NOMO-1 treated with DMSO at 0.1 percent for 48 hours (cell line): ENCODE data around the gene ASB2.

Experiments used
- DNase-seq: peaks from one replicate; lab custom pipeline; 2025; ENCODE audit not compliant: unreplicated experiment; lab: John Stamatoyannopoulos, UW

The ASB2 gene

DNA sequence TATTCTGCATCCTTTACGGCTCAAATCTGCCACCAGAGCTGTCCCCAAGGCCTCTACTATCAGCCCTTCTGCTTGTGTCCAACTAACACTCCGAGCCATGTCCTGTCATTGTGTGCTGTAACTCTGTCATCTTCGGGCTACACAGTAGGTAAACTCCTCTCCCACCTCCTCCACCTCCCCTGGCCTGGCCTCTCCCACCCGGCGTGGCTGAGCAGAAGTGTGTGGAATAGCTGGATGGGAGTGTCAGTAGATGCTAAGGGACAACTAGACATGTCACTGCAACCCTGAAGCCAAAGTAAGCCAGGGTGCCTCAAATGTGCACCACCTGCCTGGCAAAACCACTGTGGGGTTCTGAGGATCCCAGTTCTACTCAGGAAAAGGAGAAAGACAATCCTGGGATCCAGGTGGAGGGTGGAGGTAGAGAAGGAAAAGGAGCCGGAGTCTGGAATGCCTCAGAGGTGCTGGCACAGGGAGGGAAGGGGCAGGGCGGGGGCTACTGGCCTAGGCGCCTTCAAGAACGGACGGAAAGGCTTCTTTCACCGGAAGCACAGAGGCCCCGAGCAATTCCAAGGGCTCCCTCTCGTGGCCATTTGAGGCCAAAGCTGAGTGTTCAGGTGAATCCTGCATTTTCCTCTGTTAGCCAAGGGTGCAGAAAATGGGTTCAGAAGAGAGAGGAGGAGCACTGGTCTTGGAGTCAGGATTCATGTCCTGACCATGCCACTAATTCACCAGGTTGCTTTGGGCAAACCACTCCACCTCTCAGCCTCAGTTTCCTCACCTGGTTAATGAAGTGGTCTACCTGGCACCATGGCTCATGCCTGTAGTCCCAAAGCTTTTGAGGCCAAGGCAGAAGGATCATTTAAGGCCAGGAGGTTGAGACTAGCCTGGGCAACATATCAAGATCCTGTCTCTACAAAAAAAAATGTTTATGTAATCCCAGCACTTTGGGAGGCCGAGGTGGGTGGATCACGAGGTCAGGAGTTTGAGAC lies 69.7 kb downstream of the ASB2 start:
- DNase-seq: peak; percentile 52

DNA sequence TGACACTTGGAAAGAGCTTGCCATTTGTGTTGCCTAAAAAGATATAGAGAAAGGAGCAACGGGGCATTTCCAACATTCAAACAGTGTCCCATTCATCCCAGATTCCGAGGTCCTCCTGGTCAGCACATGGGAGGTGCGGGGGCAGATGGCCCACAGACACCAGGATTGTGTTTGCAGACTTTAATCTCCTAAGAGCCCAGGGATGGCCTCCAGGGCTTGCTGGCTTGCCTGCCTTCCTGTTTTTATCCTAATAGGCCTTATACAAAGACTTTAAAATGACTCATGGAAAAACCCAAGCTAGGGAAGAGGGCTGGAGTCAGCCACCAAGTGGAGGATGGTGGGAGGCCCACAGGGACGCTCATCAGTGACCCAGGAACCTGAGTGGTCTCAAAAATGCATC lies 70.7 kb downstream of the ASB2 start:
- DNase-seq: no peak

DNA sequence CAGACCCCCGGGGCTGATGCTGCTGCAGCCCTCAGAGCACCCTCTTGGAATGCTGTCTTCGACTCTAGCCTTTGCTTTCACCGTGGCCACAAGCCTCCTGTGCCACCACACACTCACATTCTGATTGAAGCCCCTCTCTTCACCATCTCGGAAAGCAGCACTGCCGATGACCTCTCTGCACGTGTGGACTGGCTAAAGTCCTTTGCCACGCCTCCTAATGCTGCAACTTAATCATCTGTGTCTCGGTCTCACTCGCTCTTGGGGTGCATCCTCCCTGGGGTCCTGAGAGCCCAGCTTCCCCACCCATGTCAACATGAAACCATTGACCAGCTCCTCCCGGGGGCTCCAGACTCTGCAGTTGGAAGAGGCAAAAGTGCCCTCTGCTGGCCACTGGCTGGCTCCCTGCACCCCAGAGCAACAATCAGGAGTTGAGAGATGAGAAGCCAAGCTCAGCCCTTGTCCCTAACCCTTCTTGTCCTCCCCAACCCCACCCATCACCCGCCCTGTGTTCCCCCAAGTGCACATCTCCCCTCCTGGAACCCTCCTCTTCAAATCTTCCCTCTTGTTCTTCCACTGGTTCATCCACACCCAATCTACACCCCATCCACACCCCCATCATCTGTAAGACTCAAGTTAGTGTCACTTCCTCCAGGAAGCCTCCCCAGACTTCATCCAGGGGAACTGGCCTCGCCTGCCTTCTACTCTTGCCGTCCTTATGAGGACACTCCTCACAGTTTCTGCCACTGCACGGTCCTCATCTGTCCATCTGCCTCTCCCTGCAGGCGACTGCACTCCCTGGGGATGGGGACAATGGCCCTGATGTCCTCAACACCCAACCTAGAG lies 72.8 kb downstream of the ASB2 start:
- DNase-seq: no peak

DNA sequence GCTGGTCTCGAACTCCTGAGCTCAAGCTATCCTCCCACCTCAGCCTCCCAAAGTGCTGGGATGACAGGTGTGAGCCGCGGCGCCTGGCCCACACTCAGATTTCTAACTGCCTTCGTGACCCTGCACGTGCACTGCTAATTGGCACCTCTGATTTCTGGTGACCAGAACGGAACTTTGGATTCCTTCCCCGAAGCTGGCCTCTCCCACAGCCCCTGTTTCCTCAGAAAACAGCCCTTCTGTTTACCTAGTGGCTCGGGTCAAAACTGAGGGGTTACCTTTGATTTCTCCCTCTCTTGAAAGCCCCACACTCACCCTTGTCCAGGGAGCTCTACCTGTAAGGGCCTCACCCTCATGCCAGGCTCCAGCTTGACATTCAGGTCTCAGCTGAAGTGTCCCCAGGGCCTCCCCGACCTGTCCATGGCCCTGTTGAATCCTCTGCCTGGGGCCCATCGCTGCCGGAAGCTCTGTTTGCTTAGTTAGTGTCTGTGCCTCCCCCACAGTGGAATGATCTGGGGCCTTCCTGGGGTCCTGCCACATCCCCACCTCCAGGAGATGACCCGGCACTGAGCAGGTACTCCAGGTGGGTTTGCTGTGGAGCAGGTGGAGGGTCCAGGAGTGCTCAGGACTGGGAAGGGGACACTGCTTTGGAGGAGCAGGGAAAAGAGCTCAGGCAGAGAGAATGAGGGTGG lies 73.6 kb downstream of the ASB2 start:
- no peak for DNase-seq

DNA sequence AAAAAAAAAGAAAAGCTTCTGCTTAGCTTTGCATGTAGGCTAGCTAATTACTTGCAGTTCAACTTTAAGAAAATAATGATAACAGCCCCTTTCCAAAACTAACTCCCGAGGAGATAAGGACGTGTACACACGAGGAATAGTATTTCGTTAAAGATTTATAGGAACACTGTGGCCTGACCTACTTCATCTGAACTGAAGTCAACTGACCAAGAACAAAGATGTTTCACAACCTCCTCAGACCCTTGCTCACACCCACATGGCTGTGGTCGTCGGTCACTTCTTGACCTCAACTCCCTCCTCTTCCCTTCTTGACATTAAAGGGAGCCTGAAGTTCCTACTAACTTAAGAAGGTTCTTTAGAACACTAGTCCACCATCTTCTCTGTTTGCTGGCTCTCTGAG lies 74.6 kb downstream of the ASB2 start:
- no peak for DNase-seq

DNA sequence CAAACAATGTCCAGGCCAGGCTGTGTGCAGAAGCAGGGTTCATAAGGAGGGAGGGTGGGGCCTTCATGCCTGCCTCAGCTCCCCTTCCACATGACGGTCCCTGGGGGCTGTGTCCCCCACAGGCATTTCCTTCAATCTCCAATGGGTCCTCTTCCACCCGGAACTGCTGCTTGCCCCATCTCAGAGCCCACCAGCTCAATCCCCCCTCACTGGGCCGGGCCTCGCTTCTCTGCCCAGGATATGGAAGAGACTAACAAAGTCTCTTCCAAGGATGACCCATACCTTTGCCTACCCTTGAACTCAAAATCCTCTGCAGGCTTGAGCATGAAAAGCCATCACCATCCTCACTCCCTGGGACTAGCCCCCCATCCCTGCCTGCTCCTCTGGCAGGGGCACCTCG lies 77.6 kb downstream of the ASB2 start:
- DNase-seq: no peak

DNA sequence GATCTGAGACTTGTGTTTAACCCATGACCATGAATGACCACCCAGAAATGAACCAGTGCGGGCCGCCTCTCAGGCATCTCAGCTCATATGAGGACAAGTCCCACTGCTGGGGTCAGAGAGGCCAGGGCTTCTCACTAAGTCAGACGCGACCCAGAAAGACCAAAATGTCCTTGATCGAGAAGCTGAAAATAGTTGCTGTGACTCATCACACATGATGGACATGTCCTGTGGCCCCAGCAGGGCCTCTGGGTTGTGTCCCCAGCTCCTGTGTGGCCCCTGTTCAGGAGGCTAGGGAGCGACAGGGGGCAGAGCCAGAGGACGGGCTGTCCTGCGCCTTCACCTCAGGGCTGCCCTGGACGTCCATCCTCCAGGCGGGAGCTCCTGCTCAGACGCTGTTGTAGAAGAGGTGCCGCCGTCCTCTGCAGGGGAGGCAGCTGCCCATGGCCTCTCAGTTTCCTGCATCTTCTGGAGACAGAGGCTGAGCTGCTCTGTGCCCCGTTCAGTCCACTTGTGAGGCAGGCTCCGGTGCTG lies 78.2 kb downstream of the ASB2 start:
- DNase-seq: no peak

DNA sequence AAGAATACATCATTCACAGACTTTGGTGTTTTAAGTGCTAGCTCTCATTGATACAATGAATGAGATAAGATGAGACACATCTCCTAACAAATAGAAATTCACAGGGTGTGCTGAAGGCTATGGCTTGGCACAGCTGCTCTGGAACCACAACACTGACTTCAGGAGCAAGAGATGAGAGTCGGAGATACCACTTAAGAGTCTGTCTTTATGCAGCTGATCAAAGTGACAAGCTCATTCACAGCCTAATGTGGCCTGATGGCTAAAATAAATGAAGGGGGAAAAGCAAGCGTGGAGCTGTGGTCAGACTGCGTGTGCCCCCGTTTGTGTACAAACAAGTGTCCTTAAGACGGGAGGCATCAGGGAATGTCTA lies 78.9 kb downstream of the ASB2 start:
- DNase-seq: no peak

DNA sequence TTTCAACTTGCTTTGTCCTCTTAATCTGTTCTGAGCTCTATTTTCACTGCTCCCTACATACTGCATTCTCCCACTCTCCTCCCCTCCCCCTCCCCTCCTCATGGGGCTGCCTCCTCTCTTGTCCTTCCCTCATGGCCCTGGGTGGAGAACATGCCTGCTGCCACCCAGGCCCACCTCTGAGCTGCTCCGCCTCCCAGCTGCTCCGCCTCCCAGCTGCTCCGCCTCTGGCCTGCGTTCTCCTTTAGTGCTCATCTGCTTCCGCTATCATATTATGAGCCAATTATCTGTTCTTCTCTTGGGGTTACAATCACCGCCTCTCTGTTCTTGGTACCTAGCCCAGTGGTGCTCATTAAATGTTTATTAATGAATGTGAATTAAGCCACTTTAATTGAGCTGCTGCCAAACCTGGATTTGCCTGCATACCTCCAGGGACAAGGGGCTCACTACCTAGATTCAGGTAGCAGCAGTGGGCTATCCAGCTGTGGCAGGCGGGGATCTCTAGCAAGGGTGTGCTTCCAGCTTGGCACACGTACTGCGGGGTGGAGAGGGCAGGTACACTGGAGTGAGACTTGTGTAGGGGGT lies 81.3 kb downstream of the ASB2 start:
- DNase-seq: no peak

DNA sequence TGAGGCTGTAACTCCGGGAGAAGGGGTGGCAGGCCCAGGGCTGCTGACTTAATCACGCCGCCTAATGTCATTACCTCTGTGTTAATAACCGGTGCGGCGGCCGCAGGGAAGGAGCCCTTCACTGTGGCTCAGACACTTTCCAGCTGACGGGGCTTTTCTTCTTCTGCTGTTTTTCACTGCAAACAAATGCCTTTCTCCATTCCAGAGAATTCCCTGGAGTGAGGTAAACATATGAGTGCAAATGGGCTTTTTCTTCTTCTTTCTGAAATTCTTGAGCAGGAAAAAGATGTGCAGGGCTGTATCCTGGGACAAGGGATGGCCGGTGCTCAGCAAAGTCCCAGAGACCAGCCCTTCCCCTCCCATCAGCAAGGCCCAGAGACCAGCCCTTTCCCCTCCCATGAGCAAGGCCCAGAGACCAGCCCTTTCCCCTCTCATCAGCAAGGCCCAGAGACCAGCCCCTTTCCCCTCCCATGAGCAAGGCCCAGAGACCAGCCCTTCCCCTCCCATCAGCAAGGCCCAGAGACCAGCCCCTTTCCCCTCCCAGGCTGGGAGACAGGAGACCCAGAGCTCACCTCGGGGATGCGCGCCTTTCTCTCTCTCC lies 82.6 kb downstream of the ASB2 start:
- DNase-seq: no peak

DNA sequence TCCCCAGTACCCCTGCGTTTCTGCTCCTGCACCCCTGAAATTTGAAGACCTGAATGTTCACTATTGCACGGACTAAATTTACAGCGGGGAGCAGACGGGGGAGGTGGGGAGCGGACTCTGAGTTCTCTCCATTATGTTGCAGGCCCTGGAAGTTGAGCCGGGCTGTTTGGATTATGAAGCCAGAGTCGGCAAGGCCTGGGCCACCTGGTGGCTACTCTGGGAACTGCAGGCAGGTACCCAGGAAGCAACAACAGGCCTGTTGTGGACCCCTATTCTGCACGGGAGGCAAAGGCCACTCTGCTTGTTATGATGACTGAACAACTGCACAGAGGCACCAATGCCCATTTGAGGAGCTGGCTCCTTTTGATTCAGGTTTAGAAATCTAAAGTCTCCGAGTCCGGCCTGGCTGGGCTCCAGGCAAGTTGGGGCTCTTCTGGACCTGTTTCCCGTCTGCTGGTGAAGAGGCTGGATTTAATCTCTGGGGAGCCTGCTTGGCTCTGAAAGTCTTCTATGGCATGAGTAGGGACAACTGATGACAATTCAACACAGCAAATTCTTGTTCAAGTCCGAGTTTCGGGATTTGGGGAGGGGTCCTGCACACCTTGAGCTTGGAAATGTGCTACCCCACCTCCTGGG lies 83.3 kb downstream of the ASB2 start:
- DNase-seq: peak; percentile 6

DNA sequence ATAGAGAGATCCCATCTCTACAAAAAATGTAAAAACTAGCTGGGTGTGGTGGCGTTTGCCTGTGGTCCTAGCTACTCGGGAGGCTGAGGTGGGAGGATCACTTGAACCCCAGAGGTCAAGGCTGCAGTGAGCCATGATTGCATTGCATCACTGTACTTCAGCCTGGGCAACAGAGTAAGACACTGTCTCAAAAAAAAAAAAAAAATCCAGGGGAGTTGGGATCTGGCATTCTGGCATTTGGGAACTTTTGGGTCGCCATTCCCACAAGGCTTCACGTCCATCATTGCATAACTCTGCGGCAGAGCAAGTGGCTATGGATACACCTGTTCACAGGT lies 83.9 kb downstream of the ASB2 start:
- no peak for DNase-seq

DNA sequence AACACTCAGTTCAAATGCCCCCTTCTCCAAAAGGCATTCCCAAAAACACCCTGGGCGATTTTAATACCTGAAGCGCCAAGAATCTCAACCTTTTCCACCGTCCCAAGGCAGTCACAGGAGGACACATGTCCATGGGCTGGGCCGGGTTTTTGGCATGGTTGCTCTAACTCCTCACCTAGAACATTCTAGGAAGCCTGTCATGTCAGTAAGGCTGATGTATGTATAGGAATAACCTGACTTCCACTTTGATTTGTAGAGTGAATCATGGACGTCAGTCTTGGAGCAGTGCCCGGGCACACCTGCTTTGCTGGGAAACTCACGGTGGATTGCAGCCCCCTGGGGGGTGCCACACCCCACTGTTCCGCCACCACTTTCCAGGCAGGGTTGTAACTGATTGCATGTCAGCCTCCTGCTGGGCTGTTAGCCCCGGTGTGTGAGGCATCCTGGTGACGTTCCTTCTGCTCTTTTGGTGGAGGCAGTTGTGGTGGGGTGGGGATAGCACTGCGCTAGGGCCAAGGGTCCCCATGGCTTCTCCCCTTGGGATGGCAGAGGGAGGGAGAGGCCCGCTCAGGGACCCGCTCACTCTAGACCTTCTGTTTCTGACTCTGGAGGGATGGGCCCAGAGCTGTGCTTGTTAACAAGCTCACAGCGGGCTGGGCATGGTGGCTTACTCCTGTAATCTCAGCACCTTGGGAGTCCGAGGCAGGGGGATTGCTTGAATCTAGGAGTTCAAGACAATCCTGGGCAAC lies 84.4 kb downstream of the ASB2 start:
- no peak for DNase-seq

DNA sequence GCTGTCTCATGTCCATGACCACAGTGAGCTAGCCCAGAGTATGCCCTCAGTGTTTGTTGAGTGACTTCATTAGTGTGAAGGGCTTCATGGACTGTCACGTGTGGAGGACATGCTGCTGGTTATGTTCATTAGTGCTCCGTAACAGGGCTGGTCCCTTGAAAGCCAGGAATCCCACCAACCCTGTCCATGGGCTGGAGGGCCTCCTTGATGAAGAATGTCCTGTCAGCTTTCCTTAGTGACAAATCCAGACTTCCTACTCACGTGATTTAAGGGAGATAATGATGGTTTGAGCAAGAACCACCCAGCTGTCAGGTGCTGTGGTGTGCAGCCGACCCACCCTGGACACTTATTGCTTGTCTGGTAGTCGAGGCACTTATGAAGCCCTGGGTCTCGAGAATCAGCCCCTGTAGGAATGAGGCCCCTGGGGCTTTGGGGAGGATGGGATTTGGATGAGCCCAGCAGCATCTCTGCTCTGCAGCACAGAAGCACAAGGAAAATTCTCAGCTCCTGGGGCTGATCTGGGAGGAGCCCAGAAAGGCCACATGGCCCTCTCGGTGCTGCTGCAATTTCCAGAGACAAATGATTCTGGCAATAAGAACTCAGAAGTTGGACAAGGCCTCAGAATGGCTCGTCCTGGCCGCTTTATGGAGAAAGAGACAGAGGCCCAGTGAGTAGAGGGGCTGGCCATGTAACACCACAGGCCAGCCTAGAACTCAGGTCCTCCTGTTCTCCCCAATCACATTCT lies 86.5 kb downstream of the ASB2 start:
- no peak for DNase-seq

DNA sequence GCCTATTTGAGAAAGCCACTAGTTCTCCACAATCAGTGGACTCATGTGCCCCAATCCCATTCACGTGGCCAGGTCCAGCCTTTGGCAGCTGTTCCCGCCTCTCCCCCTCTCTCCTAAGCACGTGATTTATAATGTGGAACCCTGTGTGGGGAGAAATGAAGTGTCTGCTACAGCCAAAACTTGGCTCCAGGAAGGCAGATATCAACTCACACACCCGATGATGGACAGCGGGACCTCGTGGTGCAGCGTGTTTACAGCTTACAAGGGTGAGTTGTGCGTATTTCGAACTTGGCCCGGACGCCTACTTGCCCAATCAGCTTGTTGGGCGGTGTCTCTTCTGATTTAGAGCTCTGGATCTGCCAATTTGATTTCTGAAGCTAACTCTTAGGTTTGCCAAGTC lies 87.4 kb downstream of the ASB2 start:
- no peak for DNase-seq

DNA sequence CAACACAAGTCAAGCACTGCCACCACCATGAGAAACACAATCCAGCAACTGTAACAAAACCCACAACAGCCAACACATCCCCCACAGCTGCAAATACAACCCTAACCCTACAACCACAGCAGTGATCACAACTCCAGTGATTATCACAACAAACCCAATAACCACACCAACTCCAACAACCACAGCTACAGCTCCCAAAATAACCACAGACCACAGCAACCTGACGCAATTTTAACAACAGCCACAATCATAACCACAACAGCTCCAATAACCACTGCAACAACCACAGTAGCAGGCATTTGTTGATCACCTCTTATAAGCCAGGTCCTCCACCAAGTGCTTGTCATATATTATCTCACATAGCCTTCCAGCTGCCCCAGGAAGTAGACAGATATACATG lies 91.4 kb downstream of the ASB2 start:
- DNase-seq: no peak
